OCI-M2 (cell line): Measurements from ENCODE around the gene PTPRN2.
"Not testable (repeated sequence)": the region's sequence is repeated elsewhere in the genome, so short reads cannot be mapped to it uniquely, and the experiment has no call there.

Experiments
- DNase-seq: peaks from one replicate; lab custom pipeline; 2025; ENCODE audit not compliant: unreplicated experiment; lab: John Stamatoyannopoulos, UW

PTPRN2 gene

GRCh38 chr7:158312789-158313188 lies 274.8 kb downstream of the PTPRN2 start:
- no peak for DNase-seq

- no peak for DNase-seq
Measured at GRCh38 chr7:158311791-158312190, 275.8 kb downstream of the PTPRN2 start.

- no peak for DNase-seq
Measured at GRCh38 chr7:158310924-158311666, 276.5 kb downstream of the PTPRN2 start.

GRCh38 chr7:158309868-158310763 lies 277.5 kb downstream of the PTPRN2 start:
- DNase-seq = no peak

GRCh38 chr7:158308001-158308400 lies 279.6 kb downstream of the PTPRN2 start:
- DNase-seq = no peak

GRCh38 chr7:158304072-158304471 lies 283.6 kb downstream of the PTPRN2 start:
- not testable (repeated sequence) for DNase-seq

- no peak for DNase-seq
Measured at GRCh38 chr7:158303121-158303520, 284.5 kb downstream of the PTPRN2 start.

GRCh38 chr7:158302274-158303070 lies 285.2 kb downstream of the PTPRN2 start:
- DNase-seq = no peak

- DNase-seq = no peak
Measured at GRCh38 chr7:158301207-158301606, 286.4 kb downstream of the PTPRN2 start.

- DNase-seq = no peak
Measured at GRCh38 chr7:158300427-158300826, 287.2 kb downstream of the PTPRN2 start.

- no peak for DNase-seq
Measured at GRCh38 chr7:158299607-158300006, 288.0 kb downstream of the PTPRN2 start.

GRCh38 chr7:158296798-158297104 lies 290.9 kb downstream of the PTPRN2 start:
- no peak for DNase-seq

- no peak for DNase-seq
Measured at GRCh38 chr7:158295966-158296797, 291.4 kb downstream of the PTPRN2 start.

GRCh38 chr7:158294468-158295215 lies 293.0 kb downstream of the PTPRN2 start:
- not testable (repeated sequence) for DNase-seq

GRCh38 chr7:158292948-158293347 lies 294.7 kb downstream of the PTPRN2 start:
- DNase-seq = no peak

GRCh38 chr7:158291998-158292397 lies 295.6 kb downstream of the PTPRN2 start:
- DNase-seq = no peak

GRCh38 chr7:158289761-158290523 lies 297.7 kb downstream of the PTPRN2 start:
- no peak for DNase-seq

GRCh38 chr7:158289231-158289630 lies 298.4 kb downstream of the PTPRN2 start:
- DNase-seq = no peak

- no peak for DNase-seq
Measured at GRCh38 chr7:158286210-158286609, 301.4 kb downstream of the PTPRN2 start.
